ENCODE measurements around the gene SCML1.

SCML1 gene

GRCh38 chrX:17792826-17793225, 55.5 kb downstream of the SCML1 start:
- H3K27me3 ChIP-seq (replicated peaks; ENCODE audit: insufficient read depth, low read length): no peaks in the 10 kb centered on the region
- no peaks in the 10 kb centered on the region for H4K20me1 ChIP-seq (ENCODE audit: insufficient read depth, low read length)
- TF ChIP-seq EZH2phosphoT487 (IDR thresholded peaks at IDR 0.05; ENCODE audit: low read length) (no peak), EZH2 (optimal IDR thresholded peaks at IDR 0.05; ENCODE audit: low read depth, low read length) (no peak), CTCF (IDR thresholded peaks at IDR 0.05; ENCODE audit: low read length) (no peak)
- no peak overlapping the region for H3K27ac ChIP-seq (ENCODE audit: low read length)
- no peak overlapping the region for H3K9ac ChIP-seq (ENCODE audit: low read length)
- DNase-seq: no peak
- H3K9me3 ChIP-seq (replicated peaks; ENCODE audit: insufficient read depth, low read length): no peaks in the 10 kb centered on the region
- no peak overlapping the region for H3K4me3 ChIP-seq (ENCODE audit: low read length)
- no peak overlapping the region for H3K4me2 ChIP-seq (ENCODE audit: low read depth, low read length)
- no peaks in the 10 kb centered on the region for H3K36me3 ChIP-seq (replicated peaks; ENCODE audit: insufficient read depth, low read length)
- H2AFZ ChIP-seq (ENCODE audit: low read length): no peak overlapping the region
- H3K4me1 ChIP-seq (ENCODE audit: low read length): no peaks in the 10 kb centered on the region
- no peaks in the 10 kb centered on the region for H3F3A ChIP-seq (ENCODE audit: insufficient read depth, low read length)
- H3K9me2 ChIP-seq (replicated peaks; ENCODE audit: insufficient read depth, low read length): no peaks in the 10 kb centered on the region
- no peaks in the 10 kb centered on the region for H3K79me2 ChIP-seq (ENCODE audit: low read length)

GRCh38 chrX:17798921-17799320, 61.6 kb downstream of the SCML1 start:
- Histone ChIP-seq H3K9ac (ENCODE audit: low read length) (no peak overlapping the region), H3K4me2 (ENCODE audit: low read depth, low read length) (no peak overlapping the region), H2AFZ (ENCODE audit: low read length) (no peak overlapping the region), H3K9me3 (replicated peaks; ENCODE audit: insufficient read depth, low read length) (no peaks in the 10 kb centered on the region), H3K27ac (ENCODE audit: low read length) (no peak overlapping the region), H3K79me2 (ENCODE audit: low read length) (no peaks in the 10 kb centered on the region), H3K27me3 (replicated peaks; ENCODE audit: insufficient read depth, low read length) (no peaks in the 10 kb centered on the region), H4K20me1 (ENCODE audit: insufficient read depth, low read length) (no peaks in the 10 kb centered on the region), H3F3A (ENCODE audit: insufficient read depth, low read length) (no peaks in the 10 kb centered on the region), H3K4me1 (ENCODE audit: low read length) (no peaks in the 10 kb centered on the region), H3K4me3 (ENCODE audit: low read length) (no peak overlapping the region), H3K36me3 (replicated peaks; ENCODE audit: insufficient read depth, low read length) (no peaks in the 10 kb centered on the region), H3K9me2 (replicated peaks; ENCODE audit: insufficient read depth, low read length) (no peaks in the 10 kb centered on the region)
- DNase-seq: no peak
- TF ChIP-seq EZH2phosphoT487 (IDR thresholded peaks at IDR 0.05; ENCODE audit: low read length) (no peak), EZH2 (optimal IDR thresholded peaks at IDR 0.05; ENCODE audit: low read depth, low read length) (no peak)

- H3K27me3 ChIP-seq (replicated peaks; ENCODE audit: insufficient read depth, low read length): no peaks in the 10 kb centered on the region
- no peaks in the 10 kb centered on the region for H3K9me3 ChIP-seq (replicated peaks; ENCODE audit: insufficient read depth, low read length)
- H3F3A ChIP-seq (ENCODE audit: insufficient read depth, low read length): no peaks in the 10 kb centered on the region
- no peak overlapping the region for H3K4me2 ChIP-seq (ENCODE audit: low read depth, low read length)
- no peaks in the 10 kb centered on the region for H4K20me1 ChIP-seq (ENCODE audit: insufficient read depth, low read length)
- no peaks in the 10 kb centered on the region for H3K4me1 ChIP-seq (ENCODE audit: low read length)
- no peak overlapping the region for H3K27ac ChIP-seq (ENCODE audit: low read length)
- no peak for TF ChIP-seq EZH2phosphoT487 (IDR thresholded peaks at IDR 0.05; ENCODE audit: low read length)
- TF ChIP-seq EZH2 (optimal IDR thresholded peaks at IDR 0.05; ENCODE audit: low read depth, low read length): no peak
- TF ChIP-seq CTCF (IDR thresholded peaks at IDR 0.05; ENCODE audit: low read length): no peak
- no peak for DNase-seq
- no peaks in the 10 kb centered on the region for H3K36me3 ChIP-seq (replicated peaks; ENCODE audit: insufficient read depth, low read length)
- H3K9me2 ChIP-seq (replicated peaks; ENCODE audit: insufficient read depth, low read length): no peaks in the 10 kb centered on the region
- H2AFZ ChIP-seq (ENCODE audit: low read length): no peak overlapping the region
- no peaks in the 10 kb centered on the region for H3K79me2 ChIP-seq (ENCODE audit: low read length)
- no peak overlapping the region for H3K4me3 ChIP-seq (ENCODE audit: low read length)
- no peak overlapping the region for H3K9ac ChIP-seq (ENCODE audit: low read length)
Observed at GRCh38 chrX:17801431-17801830, 64.1 kb downstream of the SCML1 start.

GRCh38 chrX:17802756-17803155, 65.5 kb downstream of the SCML1 start:
- TF ChIP-seq EZH2phosphoT487 (IDR thresholded peaks at IDR 0.05; ENCODE audit: low read length) (no peak), EZH2 (optimal IDR thresholded peaks at IDR 0.05; ENCODE audit: low read depth, low read length) (no peak)
- no peak for DNase-seq
- H3K4me3 ChIP-seq (ENCODE audit: low read length): no peak overlapping the region

More at GRCh38 chrX:17802756-17803155, 65.5 kb downstream of the SCML1 start:
- Histone ChIP-seq H3K9ac (ENCODE audit: low read length) (no peak overlapping the region), H3K27ac (ENCODE audit: low read length) (no peak overlapping the region), H3K9me2 (replicated peaks; ENCODE audit: insufficient read depth, low read length) (no peaks in the 10 kb centered on the region), H3F3A (ENCODE audit: insufficient read depth, low read length) (no peaks in the 10 kb centered on the region), H2AFZ (ENCODE audit: low read length) (no peak overlapping the region), H3K4me2 (ENCODE audit: low read depth, low read length) (no peak overlapping the region), H3K36me3 (replicated peaks; ENCODE audit: insufficient read depth, low read length) (no peaks in the 10 kb centered on the region), H3K27me3 (replicated peaks; ENCODE audit: insufficient read depth, low read length) (no peaks in the 10 kb centered on the region), H3K9me3 (replicated peaks; ENCODE audit: insufficient read depth, low read length) (no peaks in the 10 kb centered on the region), H3K4me1 (ENCODE audit: low read length) (no peaks in the 10 kb centered on the region), H3K79me2 (ENCODE audit: low read length) (no peaks in the 10 kb centered on the region), H4K20me1 (ENCODE audit: insufficient read depth, low read length) (no peaks in the 10 kb centered on the region)
